Measurements from ENCODE around the gene GCK. TPM values are rescaled to one million over a fixed set of nuclear protein-coding genes. Genes with fewer than 3 reads are reported as not detected.

GCK gene
- total RNA-seq, 1 experiment from 2014 or later: not detected

- Histone ChIP-seq H3K27ac (ENCODE audit: low read depth, low read length, poor library complexity, severe bottlenecking) (no peak overlapping the region), H3K9me3 (ENCODE audit: low read depth, low read length, poor library complexity, severe bottlenecking) (no peaks in the 10 kb centered on the region), H3K4me1 (ENCODE audit: insufficient read depth, low read length, poor library complexity, severe bottlenecking) (peaks cover 13% of the 10 kb centered on the region), H3K36me3 (ENCODE audit: insufficient read depth, low read length, poor library complexity, severe bottlenecking) (peaks cover 71% of the 10 kb centered on the region), H3K4me3 (ENCODE audit: low read depth, low read length, poor library complexity, severe bottlenecking) (no peak overlapping the region), H3K27me3 (replicated peaks; ENCODE audit: insufficient read depth, low read depth, low read length, poor library complexity) (no peaks in the 10 kb centered on the region)
- intact Hi-C loops (cut with micrococcal nuclease; ENCODE audit: unreplicated experiment): no loop called here
- no TSS peak for BruUV-seq (replicated peaks)
- CTCF ChIA-PET: no interaction called here
- TF ChIP-seq CTCF (conservative IDR thresholded peaks at IDR 0.05; ENCODE audit: low read depth, low read length) (no peak), EZH2 (IDR thresholded peaks at IDR 0.05; ENCODE audit: borderline replicate concordance, low read depth, low read length, poor library complexity, severe bottlenecking) (no peak)
- DNase-seq (ENCODE audit: low spot score): no peak
- POLR2A ChIA-PET (ENCODE audit: low non-redundant PET): no interaction called here
These were observed 71.3 kb downstream of the GCK start for GRCh38 chr7:44117801-44118429.

GRCh38 chr7:44116789-44117666 lies 72.2 kb downstream of the GCK start:
- Histone ChIP-seq H3K4me1 (ENCODE audit: insufficient read depth, low read length, poor library complexity, severe bottlenecking) (peaks cover 10% of the 10 kb centered on the region), H3K27ac (ENCODE audit: low read depth, low read length, poor library complexity, severe bottlenecking) (no peak overlapping the region), H3K36me3 (ENCODE audit: insufficient read depth, low read length, poor library complexity, severe bottlenecking) (peaks cover 70% of the 10 kb centered on the region), H3K4me3 (ENCODE audit: low read depth, low read length, poor library complexity, severe bottlenecking) (no peak overlapping the region), H3K9me3 (ENCODE audit: low read depth, low read length, poor library complexity, severe bottlenecking) (no peaks in the 10 kb centered on the region), H3K27me3 (replicated peaks; ENCODE audit: insufficient read depth, low read depth, low read length, poor library complexity) (no peaks in the 10 kb centered on the region)
- ChIA-PET CTCF (no interaction called here), POLR2A (ENCODE audit: low non-redundant PET) (no interaction called here)
- BruUV-seq (replicated peaks): no TSS peak
- DNase-seq (ENCODE audit: low spot score): no peak
- intact Hi-C loops (cut with micrococcal nuclease; ENCODE audit: unreplicated experiment): no loop called here
- TF ChIP-seq EZH2 (IDR thresholded peaks at IDR 0.05; ENCODE audit: borderline replicate concordance, low read depth, low read length, poor library complexity, severe bottlenecking): no peak
- no peak for TF ChIP-seq CTCF (conservative IDR thresholded peaks at IDR 0.05; ENCODE audit: low read depth, low read length)

GRCh38 chr7:44116087-44116788 lies 73.0 kb downstream of the GCK start:
- Histone ChIP-seq H3K9me3 (ENCODE audit: low read depth, low read length, poor library complexity, severe bottlenecking) (no peaks in the 10 kb centered on the region), H3K36me3 (ENCODE audit: insufficient read depth, low read length, poor library complexity, severe bottlenecking) (peaks cover 62% of the 10 kb centered on the region), H3K4me3 (ENCODE audit: low read depth, low read length, poor library complexity, severe bottlenecking) (no peak overlapping the region), H3K4me1 (ENCODE audit: insufficient read depth, low read length, poor library complexity, severe bottlenecking) (peaks cover 2% of the 10 kb centered on the region), H3K27me3 (replicated peaks; ENCODE audit: insufficient read depth, low read depth, low read length, poor library complexity) (no peaks in the 10 kb centered on the region), H3K27ac (ENCODE audit: low read depth, low read length, poor library complexity, severe bottlenecking) (no peak overlapping the region)
- BruUV-seq (replicated peaks): no TSS peak
- no peak for TF ChIP-seq CTCF (conservative IDR thresholded peaks at IDR 0.05; ENCODE audit: low read depth, low read length)
- no peak for TF ChIP-seq EZH2 (IDR thresholded peaks at IDR 0.05; ENCODE audit: borderline replicate concordance, low read depth, low read length, poor library complexity, severe bottlenecking)
- ChIA-PET CTCF (no interaction called here), POLR2A (ENCODE audit: low non-redundant PET) (no interaction called here)
- intact Hi-C loops (cut with micrococcal nuclease; ENCODE audit: unreplicated experiment): no loop called here
- no peak for DNase-seq (ENCODE audit: low spot score)
